Fibroblast of gingiva (primary cell): ENCODE results near the gene WDR45B.
A peak's percentile ranks its signal among the peaks of the same experiment; 100 is the strongest.
"Not testable (repeated sequence)": the region's sequence is repeated elsewhere in the genome, so short reads cannot be mapped to it uniquely, and the experiment has no call there.

ENCODE experiments used
- DNase-seq: peaks from one replicate; pipeline ENCODE4 v3.0.0-alpha.2; 2011; ENCODE audit warnings: low read depth

The WDR45B gene

DNA sequence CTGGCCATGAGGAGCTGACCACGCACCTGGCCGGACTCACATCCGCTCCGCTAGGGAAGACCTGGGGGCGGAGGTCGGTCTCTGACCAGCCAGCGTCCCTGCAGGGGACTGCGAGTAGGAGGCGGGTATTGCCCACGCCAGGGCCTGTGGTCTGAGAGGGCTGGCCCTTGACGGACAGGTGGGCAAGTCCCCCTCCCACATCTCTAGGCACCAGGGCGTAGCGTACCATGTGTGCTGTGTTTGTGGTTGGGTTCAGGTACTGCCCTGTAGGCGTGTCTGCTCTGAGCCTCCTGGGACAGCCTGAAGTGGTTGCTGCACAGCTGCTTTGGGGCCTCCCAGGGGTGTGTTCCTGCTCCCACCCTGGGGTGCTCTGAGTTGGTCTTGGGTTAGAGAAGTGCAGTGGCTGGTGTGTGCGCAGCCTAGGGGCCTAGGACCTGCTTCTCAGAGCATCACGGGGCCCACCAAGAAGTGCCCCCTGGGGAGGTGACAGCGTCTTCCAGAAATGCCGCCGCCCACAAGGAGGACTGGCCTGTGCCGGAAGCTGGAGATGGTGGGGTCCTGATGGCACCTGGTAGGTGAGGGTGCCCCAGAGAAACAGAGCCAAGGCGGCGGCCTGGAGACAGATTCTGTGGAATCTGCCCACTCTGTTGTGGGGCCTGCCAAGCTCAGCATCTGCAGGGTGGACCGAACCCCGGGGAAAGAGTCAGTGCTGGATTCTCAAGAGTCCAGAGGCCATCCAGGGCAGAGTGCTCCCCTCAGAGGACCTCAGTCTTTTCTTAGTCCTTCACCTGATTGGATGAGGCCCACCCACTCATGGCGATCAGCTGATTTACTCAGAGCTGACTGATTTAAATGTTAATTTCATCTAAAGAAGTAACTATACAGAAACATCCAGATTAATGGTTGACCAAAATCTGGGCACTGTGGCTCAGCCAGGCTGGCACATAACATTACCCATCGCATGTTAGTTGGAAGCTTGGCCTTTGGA, 48.3 kb downstream of the WDR45B start:
- no peak for DNase-seq

DNA sequence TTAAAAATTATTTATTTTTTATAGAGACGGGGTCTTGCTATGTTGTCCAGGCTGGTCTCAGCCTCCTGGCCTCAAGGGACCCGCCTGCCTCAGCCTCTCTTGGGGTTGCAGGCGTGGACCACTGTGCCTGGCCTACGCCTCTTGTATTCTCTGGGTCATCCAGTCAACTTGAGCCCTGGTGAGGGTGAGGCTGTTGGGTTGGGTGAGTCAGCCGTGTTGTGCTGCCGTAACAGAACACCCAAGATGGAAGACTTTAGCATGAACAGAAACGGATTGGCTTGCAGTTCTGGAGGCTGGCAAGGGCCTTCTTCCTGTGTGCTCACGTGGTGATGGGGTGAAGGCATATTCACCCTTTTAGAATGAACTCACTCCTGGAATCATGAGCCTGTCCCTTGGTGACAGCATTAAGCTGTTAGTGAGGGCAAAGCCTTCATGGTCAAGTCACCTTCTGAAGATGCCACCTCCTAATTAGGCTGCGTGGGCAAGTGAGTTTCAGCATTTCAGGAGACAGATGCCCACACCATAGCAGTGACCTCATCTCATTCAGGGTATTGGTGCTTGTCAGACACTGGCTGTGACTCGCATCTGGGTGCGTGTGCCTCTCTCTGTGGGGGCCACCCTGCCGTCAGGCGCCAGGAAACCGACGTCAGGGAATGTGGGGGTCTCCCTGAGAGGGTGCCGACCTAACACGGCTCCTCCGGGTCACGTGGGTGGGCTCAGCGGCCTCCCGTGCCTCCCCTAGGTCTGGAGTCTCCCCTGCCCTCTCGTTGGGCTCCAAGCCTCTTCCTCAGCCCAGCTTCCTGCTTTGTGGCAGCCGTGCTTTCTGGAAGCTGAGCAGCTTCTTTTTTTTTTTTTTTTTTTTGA, 49.8 kb downstream of the WDR45B start:
- peak; percentile 54 for DNase-seq

DNA sequence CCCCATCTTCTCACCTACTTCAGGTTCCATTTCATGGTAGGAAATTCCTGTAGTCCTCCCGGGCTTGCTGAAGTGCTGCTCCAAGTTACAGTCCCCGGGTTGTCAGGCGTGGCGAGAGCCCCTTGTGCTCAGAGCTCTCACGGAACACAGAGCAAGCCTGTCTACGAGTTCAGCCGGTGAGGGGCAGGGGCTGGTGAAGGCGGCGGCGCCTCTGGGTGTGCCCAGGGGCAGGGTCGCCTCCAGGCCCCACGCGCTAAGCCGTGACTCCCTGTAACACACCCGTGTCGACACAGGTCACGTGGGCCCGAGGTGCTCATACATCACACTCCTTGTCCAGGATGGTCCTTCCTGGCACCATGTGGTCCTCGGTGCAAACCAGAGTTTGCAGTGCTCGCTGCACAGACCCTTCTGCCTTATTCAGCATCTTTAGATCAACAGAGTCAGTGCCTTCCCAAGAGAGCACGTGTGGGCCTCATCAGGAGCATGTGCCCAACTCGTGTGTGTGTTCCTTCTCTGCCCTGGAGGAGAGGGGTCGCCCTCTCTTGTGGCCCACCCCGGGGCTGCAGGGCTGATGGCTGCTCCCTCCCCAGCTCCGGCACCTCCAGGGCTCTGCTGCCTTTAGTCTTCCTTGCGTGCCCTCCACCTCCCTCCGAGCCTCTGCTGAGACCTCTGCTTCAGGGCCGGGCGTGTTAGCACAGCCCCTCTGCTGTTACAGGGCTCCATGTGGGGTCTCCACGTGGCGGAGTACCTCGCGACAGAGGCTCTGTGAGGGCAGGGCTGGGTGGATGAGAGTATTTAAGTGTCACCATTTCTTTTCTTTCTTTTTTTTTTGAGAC, 51.2 kb downstream of the WDR45B start:
- no peak for DNase-seq

DNA sequence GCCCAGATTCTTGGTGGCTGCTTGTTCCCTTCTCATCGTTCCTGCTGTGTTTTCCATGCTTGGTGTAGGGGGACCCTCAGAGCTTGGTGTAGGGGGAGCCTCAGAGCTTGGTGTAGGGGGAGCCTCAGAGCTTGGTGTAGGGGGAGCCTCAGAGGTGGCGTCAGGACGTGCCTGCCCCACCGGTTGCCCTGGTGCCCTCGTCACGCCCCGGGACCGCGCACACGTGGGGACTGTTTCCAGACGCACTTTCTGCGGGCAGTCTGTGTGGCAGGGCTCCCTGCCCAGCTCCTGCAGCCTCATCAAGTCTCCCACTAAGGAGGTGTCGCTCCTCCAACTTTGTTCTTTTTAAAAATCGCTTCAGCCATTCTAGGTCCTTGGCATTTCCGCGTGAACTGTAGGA, 51.9 kb downstream of the WDR45B start:
- DNase-seq, result no peak

DNA sequence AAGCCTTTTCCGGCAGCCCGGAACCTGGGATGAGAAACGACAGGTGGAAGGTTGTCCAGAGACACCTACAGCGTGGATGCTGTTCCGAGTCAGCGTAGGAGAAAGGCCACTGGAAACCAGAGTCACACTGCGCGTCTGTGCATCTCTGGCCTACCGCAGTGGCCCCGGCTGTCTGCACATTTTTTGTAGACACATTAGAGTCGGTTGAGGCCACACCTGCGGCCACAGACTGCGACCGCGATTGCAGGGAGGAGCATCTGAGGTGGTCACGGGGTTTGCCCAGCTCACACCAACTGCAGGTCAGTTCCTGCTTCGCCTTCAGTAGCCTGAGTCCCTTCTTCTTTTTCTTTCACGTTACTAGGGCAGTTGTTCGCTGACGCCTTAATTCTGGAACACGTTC, 52.4 kb downstream of the WDR45B start:
- DNase-seq, result no peak

DNA sequence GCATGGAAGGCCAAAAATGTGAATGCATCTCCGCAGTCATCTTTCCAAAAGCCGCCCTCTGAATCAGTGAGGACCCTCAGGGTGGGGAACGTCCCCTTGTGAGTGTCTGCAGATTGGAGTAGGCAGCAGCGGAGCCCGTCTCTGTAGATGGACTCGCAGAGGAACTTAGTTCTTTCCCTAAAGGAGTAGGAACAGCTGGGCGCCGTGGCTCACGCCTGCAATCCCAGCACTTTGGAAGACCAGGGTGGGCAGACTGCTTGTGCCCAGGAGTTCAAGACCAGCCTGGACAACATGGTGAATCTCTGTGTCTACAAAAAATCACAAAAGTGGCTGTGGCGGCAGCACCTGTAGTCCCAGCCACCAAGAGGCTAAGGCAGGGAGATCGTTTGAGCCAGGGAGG, 53.7 kb downstream of the WDR45B start:
- no peak for DNase-seq

DNA sequence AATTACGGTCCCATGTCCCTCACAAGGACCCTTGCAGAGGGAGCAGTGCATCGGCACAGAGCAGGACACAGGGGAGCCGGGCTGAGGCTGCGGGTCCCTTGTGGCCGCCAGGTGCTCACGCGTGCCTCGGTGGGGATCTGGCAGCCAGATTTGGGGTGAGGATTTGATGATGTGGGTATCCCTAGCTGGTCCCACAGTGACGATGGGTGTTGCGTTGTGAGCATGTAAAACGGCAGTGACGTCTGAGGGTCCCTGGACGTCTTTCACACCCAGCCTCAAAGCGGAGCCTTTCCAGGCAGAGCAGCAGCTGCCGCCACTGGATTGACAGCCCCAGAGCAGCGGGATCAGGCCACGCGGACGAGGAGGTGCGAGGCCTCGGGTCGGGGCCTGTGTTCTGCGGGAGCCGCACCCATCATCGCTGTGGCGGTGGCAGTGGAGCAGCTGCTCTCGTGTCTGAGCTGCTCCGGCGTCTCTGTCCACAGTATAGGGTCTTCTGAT, 54.6 kb downstream of the WDR45B start:
- no peak for DNase-seq

DNA sequence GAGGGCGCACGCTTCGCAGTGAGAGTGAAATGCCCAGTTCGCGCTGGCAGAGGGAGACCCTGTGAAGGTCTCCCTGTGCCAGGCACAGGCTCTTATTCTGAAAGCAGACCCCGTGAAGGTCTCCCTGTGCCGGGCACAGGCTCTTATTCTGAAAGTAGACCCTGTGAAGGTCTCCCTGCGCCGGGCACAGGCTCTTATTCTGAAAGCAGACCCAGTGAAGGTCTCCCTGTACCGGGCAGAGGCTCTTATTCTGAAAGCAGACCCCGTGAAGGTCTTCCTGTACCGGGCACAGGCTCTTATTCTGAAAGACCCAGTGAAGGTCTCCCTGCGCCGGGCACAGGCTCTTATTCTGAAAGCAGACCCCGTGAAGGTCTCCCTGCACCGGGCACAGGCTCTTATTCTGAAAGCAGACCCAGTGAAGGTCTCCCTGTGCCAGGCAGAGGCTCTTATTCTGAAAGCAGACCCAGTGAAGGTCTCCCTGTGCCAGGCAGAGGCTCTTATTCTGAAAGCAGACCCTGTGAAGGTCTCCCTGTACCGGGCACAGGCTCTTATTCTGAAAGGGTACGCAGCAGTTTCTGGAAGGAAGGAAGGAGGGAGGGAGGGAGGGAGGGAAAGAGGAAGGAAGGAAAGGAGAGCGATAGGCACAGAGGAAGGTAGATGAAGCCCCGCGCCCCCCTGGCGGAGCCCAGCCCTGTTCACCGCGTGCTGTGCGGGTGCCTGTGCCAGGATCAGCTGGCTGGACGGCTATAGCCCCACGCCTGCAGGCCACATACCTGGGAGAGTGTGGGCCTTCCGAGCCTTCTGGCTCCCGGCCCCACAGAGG, 55.3 kb downstream of the WDR45B start:
- DNase-seq, result peak; percentile 77

DNA sequence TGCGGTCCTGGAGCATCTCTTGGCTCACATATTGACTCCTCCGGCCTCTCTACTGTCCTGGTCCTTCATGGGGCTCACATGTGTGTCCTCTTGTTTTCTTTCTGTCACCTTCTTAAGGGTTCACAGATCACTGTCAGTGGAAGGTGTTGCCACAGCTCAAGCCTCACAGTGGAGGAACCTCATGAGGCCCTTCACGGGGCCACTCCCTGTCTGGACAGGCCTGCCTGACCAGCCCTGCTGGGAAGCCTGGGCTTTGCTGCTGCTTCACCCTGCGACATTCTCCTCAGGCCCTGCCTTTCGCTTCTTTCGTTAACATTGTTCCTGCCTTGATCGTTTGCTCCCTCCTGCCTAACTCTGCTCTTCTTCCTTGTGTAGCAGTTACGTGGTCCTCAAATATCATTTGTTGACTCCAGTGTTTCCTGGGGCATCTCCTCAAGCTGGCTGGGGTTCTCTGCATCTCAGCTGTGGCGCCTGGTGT, 55.9 kb downstream of the WDR45B start:
- DNase-seq, result no peak

DNA sequence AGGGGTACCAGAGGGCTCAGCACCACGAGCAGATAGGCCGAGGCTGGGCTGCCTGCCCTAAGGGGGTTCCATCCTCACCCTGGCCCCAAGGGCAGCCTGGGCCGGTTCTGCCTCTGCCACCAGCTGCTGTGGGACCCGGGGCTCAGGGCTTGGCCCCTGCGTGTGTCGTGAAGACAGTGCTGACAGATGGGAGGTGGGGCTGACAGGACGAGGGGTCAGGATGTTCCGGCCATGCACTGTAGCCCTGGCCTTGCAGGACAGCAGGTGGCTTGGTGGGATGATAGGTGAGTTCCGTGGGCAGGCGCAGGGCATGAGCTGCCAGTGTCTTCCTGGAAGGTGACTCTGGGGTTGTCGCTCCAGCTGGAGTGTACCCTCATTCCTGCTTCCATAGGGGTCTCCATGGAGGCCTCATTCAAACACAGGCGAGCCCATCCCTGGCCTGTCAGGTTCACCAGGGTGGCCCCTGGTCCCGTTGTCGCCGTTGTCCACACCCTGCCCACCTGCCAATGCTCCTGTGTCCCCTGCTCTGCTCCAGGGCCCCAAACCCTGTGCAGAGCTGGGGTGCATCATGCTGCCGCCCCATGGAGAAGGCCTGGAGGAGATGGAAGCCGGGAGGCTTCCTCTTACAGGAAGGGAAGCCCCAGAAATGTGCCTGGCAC, 57.2 kb downstream of the WDR45B start:
- no peak for DNase-seq

DNA sequence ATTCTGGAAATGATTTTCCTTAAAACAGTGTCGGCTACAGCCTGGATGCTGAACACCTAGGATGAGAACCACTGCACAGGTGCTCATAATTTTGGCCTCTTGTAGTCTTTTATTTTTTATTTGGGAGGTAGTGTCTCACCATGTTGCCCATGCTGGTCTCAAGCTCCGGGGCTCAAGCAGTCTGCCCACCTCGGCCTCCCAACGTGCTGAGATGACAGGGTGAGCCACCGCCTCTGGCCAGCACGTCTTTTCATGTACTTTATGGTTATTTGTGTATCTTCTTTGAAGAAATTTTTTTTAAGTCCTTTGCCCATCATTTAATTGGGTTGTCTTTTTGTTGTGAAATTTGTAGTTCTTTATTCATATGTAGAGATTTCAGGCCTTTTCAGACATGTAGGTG, 58.0 kb downstream of the WDR45B start:
- no peak for DNase-seq

DNA sequence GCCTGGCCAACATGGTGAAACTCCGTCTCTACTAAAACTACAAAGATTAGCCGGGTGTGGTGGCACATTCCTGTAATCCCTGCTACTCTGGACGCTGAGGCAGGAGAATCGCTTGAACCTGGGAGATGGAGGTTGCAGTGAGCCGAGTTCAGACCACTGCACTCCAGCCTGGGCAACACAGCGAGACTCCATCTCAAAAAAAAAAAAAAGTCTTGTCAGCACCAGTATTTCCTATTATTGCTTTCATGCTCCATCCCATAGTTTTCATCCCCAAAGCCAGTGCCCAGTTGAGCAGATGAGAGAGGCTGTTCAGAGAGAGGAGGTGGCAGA, 58.4 kb downstream of the WDR45B start:
- no peak for DNase-seq

DNA sequence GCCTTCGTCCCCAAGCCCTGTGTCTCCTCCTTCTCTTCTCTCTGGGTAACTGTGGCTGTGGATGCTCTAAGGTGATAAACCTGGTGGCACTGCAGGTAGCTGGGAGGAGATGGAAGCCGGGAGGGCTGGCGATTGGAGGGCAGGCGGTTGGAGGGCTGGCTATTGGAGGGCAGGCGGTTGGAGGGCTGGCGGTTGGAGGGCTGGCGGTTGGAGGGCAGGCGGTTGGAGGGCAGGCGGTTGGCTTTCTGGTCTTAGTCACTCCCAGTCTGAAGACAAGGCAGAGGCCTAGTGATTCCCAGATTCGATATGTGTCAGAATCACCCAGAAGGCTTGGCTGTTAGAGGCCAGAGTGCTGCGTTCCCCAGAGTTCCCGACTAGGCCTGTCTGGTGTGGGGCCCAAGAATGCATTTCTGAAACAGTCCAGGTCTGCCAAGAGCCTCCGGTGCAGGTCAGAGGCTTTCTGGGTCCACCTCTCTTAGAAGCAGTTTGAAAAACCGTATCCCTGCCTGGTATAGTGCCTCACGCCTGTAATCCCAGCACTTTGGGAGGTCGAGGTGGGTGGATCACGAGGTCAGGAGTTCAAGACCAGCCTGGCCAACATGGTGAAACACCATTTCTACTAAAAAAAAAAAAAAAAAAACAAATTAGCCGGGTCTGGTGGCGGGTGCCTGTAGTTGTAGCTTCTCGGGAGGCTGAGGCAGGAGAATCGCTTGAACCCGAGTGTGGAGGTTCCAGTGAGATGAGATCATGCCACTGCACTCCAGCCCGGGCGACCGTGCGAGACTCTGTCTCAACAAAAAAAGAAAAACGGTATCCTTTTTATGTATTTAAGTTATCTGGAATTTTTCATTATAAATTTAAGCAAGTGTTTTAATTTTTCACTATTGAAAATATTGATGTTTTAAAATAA, 59.7 kb downstream of the WDR45B start:
- DNase-seq, result no peak

DNA sequence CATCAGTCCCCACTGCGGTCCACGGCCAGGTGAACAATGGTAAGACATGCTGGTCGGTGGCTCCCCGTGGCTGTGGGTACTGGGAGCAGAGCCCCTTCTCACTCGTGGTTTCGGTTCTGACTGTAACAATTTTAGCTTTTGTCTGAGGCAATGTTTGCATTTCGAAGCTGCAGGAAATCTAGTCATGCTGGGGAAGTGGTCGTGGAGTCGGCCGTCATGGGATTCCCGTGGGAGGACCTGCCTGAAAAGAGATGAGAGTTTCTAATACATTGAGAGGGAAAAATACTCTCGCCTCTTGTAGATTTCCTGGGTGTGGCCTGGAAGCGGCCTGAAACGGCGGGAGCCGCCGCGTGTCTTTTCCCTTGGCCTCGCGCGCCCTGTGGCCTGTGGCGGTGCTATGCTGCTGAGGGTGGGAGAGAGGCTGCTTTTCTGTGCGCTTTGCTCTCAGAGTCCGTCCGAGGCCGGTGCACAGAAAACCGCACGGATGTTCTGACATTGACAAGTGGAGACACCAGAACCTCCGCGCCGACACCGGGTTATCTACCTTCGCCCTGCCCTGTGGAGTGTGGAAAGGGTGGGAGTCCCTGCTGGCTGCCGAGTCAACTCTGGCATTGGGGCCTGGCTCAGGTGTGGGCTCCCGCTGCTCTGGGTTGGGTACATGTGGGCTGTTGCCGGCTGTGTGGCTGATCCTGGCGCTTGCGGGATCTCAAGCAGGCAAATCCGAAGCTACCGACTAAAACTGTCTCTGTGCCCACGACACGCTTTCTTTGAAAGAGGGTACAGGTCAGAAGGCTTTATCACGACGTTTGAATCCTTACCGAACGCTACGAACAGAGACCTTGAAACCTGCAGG, 60.8 kb downstream of the WDR45B start:
- DNase-seq, result no peak

DNA sequence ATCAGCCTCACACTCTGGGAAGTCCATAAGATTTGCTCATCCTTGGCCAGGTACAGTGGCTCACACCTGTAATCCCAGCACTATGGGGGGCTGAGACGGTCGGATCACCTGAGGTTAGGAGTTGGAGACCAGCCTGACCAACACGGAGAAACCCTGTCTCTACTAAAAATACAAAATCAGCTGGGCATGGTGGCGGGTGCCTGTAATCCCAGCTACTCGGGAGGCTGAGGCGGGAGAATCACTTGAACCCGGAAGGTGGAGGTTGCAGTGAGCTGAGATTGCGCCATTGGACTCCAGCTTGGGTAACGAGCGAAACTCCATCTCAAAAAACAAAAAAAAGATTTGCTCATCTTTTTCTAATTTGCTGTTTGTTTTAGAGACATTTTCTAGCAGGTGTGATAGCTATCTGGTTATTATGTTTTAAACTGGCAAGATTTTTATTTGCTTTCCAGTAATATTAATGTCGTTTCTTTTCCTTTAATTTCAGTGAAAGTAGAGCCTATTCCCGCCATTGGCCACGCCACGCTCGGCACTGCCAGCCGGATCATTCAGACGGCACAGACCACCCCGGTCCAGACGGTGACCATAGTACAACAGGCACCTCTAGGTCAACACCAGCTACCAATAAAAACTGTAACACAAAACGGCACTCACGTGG, 61.5 kb downstream of the WDR45B start:
- no peak for DNase-seq

DNA sequence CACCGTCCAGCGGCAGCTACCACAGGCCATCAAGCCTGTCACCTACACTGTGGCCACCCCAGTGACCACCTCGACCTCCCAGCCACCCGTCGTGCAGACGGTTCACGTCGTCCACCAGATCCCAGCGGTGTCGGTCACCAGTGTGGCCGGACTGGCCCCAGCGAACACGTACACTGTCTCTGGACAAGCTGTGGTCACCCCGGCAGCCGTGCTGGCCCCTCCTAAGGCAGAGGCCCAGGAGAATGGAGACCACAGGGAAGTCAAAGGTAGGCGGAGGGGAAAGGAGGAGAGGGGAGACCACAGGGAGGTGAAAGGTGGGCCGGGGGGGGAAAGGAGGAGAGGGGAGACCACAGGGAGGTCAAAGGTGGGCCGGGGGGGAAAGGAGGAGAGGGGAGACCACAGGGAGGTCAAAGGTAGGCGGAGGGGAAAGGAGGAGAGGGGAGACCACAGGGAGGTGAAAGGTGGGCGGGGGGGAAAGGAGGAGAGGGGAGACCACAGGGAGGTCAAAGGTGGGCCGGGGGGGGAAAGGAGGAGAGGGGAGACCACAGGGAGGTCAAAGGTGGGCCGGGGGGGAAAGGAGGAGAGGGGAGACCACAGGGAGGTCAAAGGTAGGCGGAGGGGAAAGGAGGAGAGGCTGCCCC, 62.2 kb downstream of the WDR45B start:
- not testable (repeated sequence) for DNase-seq

DNA sequence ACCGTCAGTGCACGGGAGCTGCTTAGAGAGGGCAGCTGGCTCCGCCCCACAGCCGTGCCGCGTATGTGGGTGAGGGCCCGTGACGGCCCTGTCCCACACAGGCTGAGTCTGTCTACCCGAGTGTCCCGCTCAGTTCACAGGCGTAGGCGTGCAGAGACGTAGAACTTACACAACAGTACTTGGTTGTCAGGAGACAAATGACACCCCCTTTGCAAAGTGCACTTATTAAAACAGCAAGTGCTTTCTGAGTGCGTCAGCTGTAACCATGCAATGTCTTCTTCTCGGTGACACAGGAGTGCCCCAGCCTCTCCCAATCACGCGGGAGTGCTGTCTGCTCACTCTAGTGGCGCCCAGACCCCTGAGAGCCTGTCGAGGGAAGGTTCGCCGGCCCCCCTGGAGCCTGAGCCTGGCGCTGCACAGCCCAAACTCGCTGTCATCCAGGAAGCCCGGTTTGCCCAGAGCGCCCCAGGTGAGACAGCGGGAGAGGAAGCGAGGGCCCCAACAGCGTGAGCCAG, 64.5 kb downstream of the WDR45B start:
- no peak for DNase-seq
